HG03378 (cell line): ENCODE measurements around the gene DDX60.
"Not testable (repeated sequence)": the region's sequence is repeated elsewhere in the genome, so short reads cannot be mapped to it uniquely, and the experiment has no call there.

ENCODE experiments used
- ATAC-seq: cut with Tn5 transposase; IDR thresholded peaks from one replicate; pipeline ENCODE4 v1.9.1; 2021; ENCODE audit warnings: mild to moderate bottlenecking, moderate library complexity; ENCODE audit not compliant: unreplicated experiment

Gene DDX60

GRCh38 chr4:168318266-168318895, at the start of gene DDX60:
Gene DDX60, minus strand, starts transcription at chr4:168318752. Its CDS starts 7,493 bp downstream, at chr4:168311259.
- ATAC-seq = peak; percentile 99

- ATAC-seq = no peak
Observed at GRCh38 chr4:168367065-168367464, 48.5 kb upstream of the DDX60 start.

- ATAC-seq = no peak
Observed at GRCh38 chr4:168362025-168362401, 43.5 kb upstream of the DDX60 start.

- no peak for ATAC-seq
Observed at GRCh38 chr4:168361365-168362024, 42.9 kb upstream of the DDX60 start.

- no peak for ATAC-seq
Observed at GRCh38 chr4:168360271-168360670, 41.7 kb upstream of the DDX60 start.

- ATAC-seq = no peak
Observed at GRCh38 chr4:168357941-168358340, 39.4 kb upstream of the DDX60 start.

GRCh38 chr4:168353746-168354145, 35.2 kb upstream of the DDX60 start:
- ATAC-seq = no peak

GRCh38 chr4:168337550-168337940, 19.0 kb upstream of the DDX60 start:
- ATAC-seq = no peak

GRCh38 chr4:168336837-168337549, 18.4 kb upstream of the DDX60 start:
- no peak for ATAC-seq

- no peak for ATAC-seq
Observed at GRCh38 chr4:168335621-168336020, 17.1 kb upstream of the DDX60 start.

GRCh38 chr4:168334053-168334452, 15.5 kb upstream of the DDX60 start:
- no peak for ATAC-seq

- ATAC-seq = not testable (repeated sequence)
Observed at GRCh38 chr4:168330575-168330974, 12.0 kb upstream of the DDX60 start.

GRCh38 chr4:168325591-168325990, 7.0 kb upstream of the DDX60 start:
- ATAC-seq = no peak

GRCh38 chr4:168321006-168321405, 2.5 kb upstream of the DDX60 start:
- ATAC-seq = no peak

GRCh38 chr4:168319486-168320019, 1.0 kb upstream of the DDX60 start:
- ATAC-seq = no peak

- no peak for ATAC-seq
Observed at GRCh38 chr4:168317621-168318020, 931 bp downstream of the DDX60 start.

- ATAC-seq = no peak
Observed at GRCh38 chr4:168309781-168310180, 8.8 kb downstream of the DDX60 start.

- no peak for ATAC-seq
Observed at GRCh38 chr4:168308912-168309311, 9.6 kb downstream of the DDX60 start.

- no peak for ATAC-seq
Observed at GRCh38 chr4:168306476-168306875, 12.1 kb downstream of the DDX60 start.

GRCh38 chr4:168304744-168305459, 13.7 kb downstream of the DDX60 start:
- ATAC-seq = no peak

- ATAC-seq = not testable (repeated sequence)
Observed at GRCh38 chr4:168303430-168303829, 15.1 kb downstream of the DDX60 start.
